Smooth muscle cell (in vitro differentiated cells): ENCODE results near the gene CABP4. TPM values are rescaled to one million over a fixed set of nuclear protein-coding genes. Genes with fewer than 3 reads are reported as not detected.

ENCODE experiments used
- DNase-seq: peaks from one replicate; lab custom pipeline; 2025; ENCODE audit not compliant: unreplicated experiment; lab: John Stamatoyannopoulos, UW
- H2AFZ ChIP-seq: fragments of 200-600 bp; sonication (generic); 2 replicates; pipeline ENCODE4 v1.6.0; 2016; ENCODE audit warnings: antibody characterized with exemption, low read depth, mild to moderate bottlenecking
- H3F3A ChIP-seq: fragments of 200-600 bp; sonication (generic); 2 replicates; pipeline ENCODE4 v1.6.0; 2017; ENCODE audit warnings: antibody characterized with exemption, low read depth
- H3K27ac ChIP-seq: fragments of 200-600 bp; sonication (generic); 2 replicates; pipeline ENCODE4 v1.5.1; 2016; ENCODE audit warnings: low read depth, mild to moderate bottlenecking
- H3K27me3 ChIP-seq: fragments of 200-600 bp; sonication (generic); 2 replicates; pipeline ENCODE4 v1.6.1; 2016; ENCODE audit warnings: low read depth, mild to moderate bottlenecking
- H3K36me3 ChIP-seq: fragments of 200-600 bp; sonication (generic); 2 replicates; pipeline ENCODE4 v1.5.1; 2016; ENCODE audit warnings: low read depth
- H3K4me1 ChIP-seq: fragments of 200-600 bp; sonication (generic); 2 replicates; pipeline ENCODE4 v1.5.1; 2016; ENCODE audit warnings: low read depth
- H3K4me2 ChIP-seq: fragments of 200-600 bp; sonication (generic); 2 replicates; pipeline ENCODE4 v1.6.0; 2016; ENCODE audit warnings: mild to moderate bottlenecking
- H3K4me3 ChIP-seq: fragments of 200-600 bp; sonication (generic); 2 replicates; pipeline ENCODE4 v1.5.1; 2016; ENCODE audit warnings: mild to moderate bottlenecking
- H3K79me2 ChIP-seq: fragments of 200-600 bp; sonication (generic); 2 replicates; pipeline ENCODE4 v1.6.0; 2016; ENCODE audit warnings: low read depth, mild to moderate bottlenecking
- H3K9ac ChIP-seq: fragments of 200-600 bp; sonication (generic); 2 replicates; pipeline ENCODE4 v1.6.0; 2016; ENCODE audit warnings: low read depth
- H3K9me3 ChIP-seq: fragments of 200-600 bp; sonication (generic); replicated peaks from 2 replicates; pipeline ENCODE4 v1.5.1; 2016; ENCODE audit warnings: low read depth
- H4K20me1 ChIP-seq: fragments of 200-600 bp; sonication (generic); 2 replicates; pipeline ENCODE4 v1.6.0; 2016; ENCODE audit warnings: low read depth
- CTCF ChIP-seq: fragments of 200-600 bp; sonication (generic); IDR thresholded peaks from 2 replicates; pipeline ENCODE4 v1.5.1; 2017; ENCODE audit warnings: borderline replicate concordance, mild to moderate bottlenecking, antibody characterized with exemption; ENCODE audit not compliant: insufficient read depth, poor library complexity, severe bottlenecking
- WGBS: methylation state at CpG from one replicate; pipeline ENCODE4 v1.1.7; 2016; ENCODE audit warnings: low lambda C conversion rate; 5-methylcytosine and 5-hydroxymethylcytosine counted together
- polyA plus RNA-seq: library from polyadenylated mRNA; unstranded; fragments of >200 nt; fragmentation: Nextera tagmentation; extraction: Ambion mirVana; gene quantifications from 2 replicates; pipeline ENCODE4 v1.2.1, GENCODE V29; 2016
- total RNA-seq: library from RNA; depleted of rRNA; stranded (reverse); fragments of >200 nt; gene quantifications from 2 replicates; pipeline ENCODE4 v1.2.3, GENCODE V29; 2014

CABP4 gene
- total RNA-seq = not detected in 2 replicates
- polyA plus RNA-seq = 2.1 TPM in 1 of 2 replicates, not detected in the other

- Histone ChIP-seq H2AFZ (no peak within 1 kb of the TSS), H3K4me1 (no peaks in the 10 kb centered on the region), H4K20me1 (no peaks in the 10 kb centered on the region), H3K36me3 (no peaks in the 10 kb centered on the region), H3F3A (no peaks in the 10 kb centered on the region), H3K9ac (no peak within 1 kb of the TSS), H3K27me3 (no peaks in the 10 kb centered on the region), H3K4me3 (no peak within 1 kb of the TSS), H3K4me2 (no peak within 1 kb of the TSS), H3K9me3 (no peaks in the 10 kb centered on the region), H3K79me2 (no peaks in the 10 kb centered on the region), H3K27ac (no peak within 1 kb of the TSS)
- no peak for DNase-seq
- WGBS = 84% methylated on average over 3 of the region's 3 CpGs
- no peak for TF ChIP-seq CTCF
Observed at GRCh38 chr11:67455054-67455453, at the start of gene CABP4. Gene CABP4, plus strand, starts transcription at chr11:67455354. Its CDS starts 70 bp downstream, at chr11:67455424.

- H3K4me2 ChIP-seq = no peak overlapping the region
- peaks cover 8% of the 10 kb centered on the region for H3K79me2 ChIP-seq
- no peak for TF ChIP-seq CTCF
- peaks cover 4% of the 10 kb centered on the region for H4K20me1 ChIP-seq
- WGBS = 96% methylated on average over 9 of the region's 9 CpGs
- H3K4me1 ChIP-seq = peaks cover 4% of the 10 kb centered on the region
- H3K36me3 ChIP-seq = no peaks in the 10 kb centered on the region
- no peaks in the 10 kb centered on the region for H3F3A ChIP-seq
- no peak overlapping the region for H3K27ac ChIP-seq
- no peak overlapping the region for H2AFZ ChIP-seq
- no peak for DNase-seq
- no peak overlapping the region for H3K4me3 ChIP-seq
- H3K9ac ChIP-seq = no peak overlapping the region
- H3K27me3 ChIP-seq = peaks cover under 1% of the 10 kb centered on the region
- H3K9me3 ChIP-seq = no peaks in the 10 kb centered on the region
Observed at GRCh38 chr11:67405688-67406339, 49.3 kb upstream of the CABP4 start.

GRCh38 chr11:67406420-67406968 lies 48.7 kb upstream of the CABP4 start:
- H3K4me2 ChIP-seq = no peak overlapping the region
- no peaks in the 10 kb centered on the region for H3F3A ChIP-seq
- H3K27me3 ChIP-seq = peaks cover 5% of the 10 kb centered on the region
- no peaks in the 10 kb centered on the region for H4K20me1 ChIP-seq
- TF ChIP-seq CTCF = no peak
- no peak overlapping the region for H3K27ac ChIP-seq
- no peak overlapping the region for H3K4me3 ChIP-seq
- WGBS = 96% methylated on average over 16 of the region's 18 CpGs
- H3K79me2 ChIP-seq = peaks cover under 1% of the 10 kb centered on the region
- H3K9ac ChIP-seq = no peak overlapping the region
- no peaks in the 10 kb centered on the region for H3K9me3 ChIP-seq
- no peak for DNase-seq
- peaks cover 6% of the 10 kb centered on the region for H3K4me1 ChIP-seq
- no peak overlapping the region for H2AFZ ChIP-seq
- no peaks in the 10 kb centered on the region for H3K36me3 ChIP-seq
